A549 treated with dexamethasone at 1 μM for 4 hours (cell line): ENCODE results near the gene DSTYK. TPM values are rescaled to one million over a fixed set of nuclear protein-coding genes. Genes with fewer than 3 reads are reported as not detected.

Experiments used
- total RNA-seq: library from RNA; stranded (reverse); fragments of 200-300 nt; extraction: Qiagen RNA extraction; gene quantifications from 5 replicates; pipeline ENCODE4 v1.2.3, GENCODE V29; 2022

The DSTYK gene
- 6.8 to 9.7 TPM (median 8.5 TPM) in 5 replicates for total RNA-seq

GRCh38 chr1:205211169-205211838 is at the start of gene DSTYK:
Gene DSTYK, minus strand, starts transcription at chr1:205211702. Its CDS starts 167 bp downstream, at chr1:205211535.

GRCh38 chr1:205227584-205228013 is 16.1 kb upstream of the DSTYK start, which contains the start of gene TMCC2:
Gene TMCC2, plus strand, starts transcription at chr1:205227946. Its CDS starts 619 bp downstream, at chr1:205228565.

GRCh38 chr1:205121660-205122488 is 89.6 kb downstream of the DSTYK start, which contains the start of gene RBBP5:
Gene RBBP5, minus strand, starts transcription at chr1:205121978. Its CDS starts 105 bp downstream, at chr1:205121873.

Other genes starting within 250 kb of the DSTYK start
- gene CNTN2, start 168.5 kb downstream of the DSTYK start, total RNA-seq: 0.06 to 0.07 TPM (median 0.06 TPM) in 4 of 5 replicates, not detected in the other
- 1.6 to 3.0 TPM (median 2.3 TPM) in 5 replicates for gene TMEM81, start 127.2 kb downstream of the DSTYK start, total RNA-seq
- 11.6 to 15.1 TPM (median 13.6 TPM) in 5 replicates for gene RBBP5, start 89.7 kb downstream of the DSTYK start, total RNA-seq
- 1.2 to 1.7 TPM (median 1.5 TPM) in 5 replicates for gene TMCC2, start 16.2 kb upstream of the DSTYK start, total RNA-seq
- gene NUAK2, start 110.0 kb upstream of the DSTYK start, total RNA-seq: 20.1 to 28.2 TPM (median 26.9 TPM) in 5 replicates
- 0.52 to 1.0 TPM (median 0.76 TPM) in 5 replicates for gene KLHDC8A, start 145.2 kb upstream of the DSTYK start, total RNA-seq
- 0.25 TPM in 1 of 5 replicates, not detected in the others for gene LEMD1, start 210.4 kb upstream of the DSTYK start, total RNA-seq
- gene BLACAT1, start 244.3 kb upstream of the DSTYK start, total RNA-seq: 0.05 TPM in 1 of 5 replicates, not detected in the others